Activated naive CD8-positive, alpha-beta T cell treated with anti-CD3 and anti-CD28 coated beads, Interleukin-2, amount 50 U/mL, for 24 hours (primary cell): ENCODE data around the gene MED26.
"Not testable (repeated sequence)": the region's sequence is repeated elsewhere in the genome, so short reads cannot be mapped to it uniquely, and the experiment has no call there.

Experiments
- ATAC-seq: fragments of 150-1000 bp; cut with Tn5 transposase; one replicate; pipeline ENCODE4 v1.10.0; 2021
- DNase-seq: peaks from one replicate; pipeline ENCODE4 v3.0.0; 2021
- H3K27ac Mint-ChIP-seq: one replicate; pipeline ENCODE4 v1.8.0; 2021; ENCODE audit warnings: mild to moderate bottlenecking, mixed read lengths
- H3K27me3 Mint-ChIP-seq: one replicate; pipeline ENCODE4 v1.8.0; 2021; ENCODE audit warnings: mixed read lengths
- H3K36me3 Mint-ChIP-seq: one replicate; pipeline ENCODE4 v1.8.0; 2021; ENCODE audit warnings: low read depth, mixed read lengths
- H3K4me1 Mint-ChIP-seq: one replicate; pipeline ENCODE4 v1.8.0; 2021; ENCODE audit warnings: mixed read lengths
- H3K4me3 Mint-ChIP-seq: one replicate; pipeline ENCODE4 v1.8.0; 2021; ENCODE audit warnings: mild to moderate bottlenecking, moderate library complexity, mixed read lengths
- H3K9me3 Mint-ChIP-seq: one replicate; pipeline ENCODE4 v1.8.0; 2021; ENCODE audit warnings: mixed read lengths

MED26 gene

DNA sequence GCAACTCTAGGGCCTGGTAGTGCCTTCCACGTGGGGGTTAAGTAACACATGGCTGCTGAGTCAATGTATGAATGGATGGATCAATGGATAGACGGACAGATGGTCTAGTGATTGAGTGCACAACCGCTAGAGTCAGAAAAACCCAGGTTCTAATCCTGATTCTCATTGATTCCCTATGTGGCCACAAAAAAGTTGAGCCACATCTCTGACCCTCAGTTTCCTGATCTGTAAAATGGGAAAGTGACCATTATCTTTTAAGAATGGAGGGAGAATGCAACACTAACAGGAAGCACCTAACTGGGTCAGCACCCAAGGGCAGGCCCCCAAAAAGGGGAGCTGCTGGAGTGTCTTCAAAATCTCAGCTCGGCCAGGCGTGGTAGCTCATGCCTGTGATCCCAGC, 29.4 kb upstream of the MED26 start:
- Mint-ChIP-seq H3K36me3 (peaks cover 34% of the 10 kb centered on the region), H3K4me3 (peak overlapping the region; percentile 21), H3K9me3 (no peaks in the 10 kb centered on the region), H3K27me3 (peaks cover 8% of the 10 kb centered on the region), H3K4me1 (peaks cover 35% of the 10 kb centered on the region), H3K27ac (peak overlapping the region; percentile 54)
- DNase-seq: no peak
- no peak for ATAC-seq

DNA sequence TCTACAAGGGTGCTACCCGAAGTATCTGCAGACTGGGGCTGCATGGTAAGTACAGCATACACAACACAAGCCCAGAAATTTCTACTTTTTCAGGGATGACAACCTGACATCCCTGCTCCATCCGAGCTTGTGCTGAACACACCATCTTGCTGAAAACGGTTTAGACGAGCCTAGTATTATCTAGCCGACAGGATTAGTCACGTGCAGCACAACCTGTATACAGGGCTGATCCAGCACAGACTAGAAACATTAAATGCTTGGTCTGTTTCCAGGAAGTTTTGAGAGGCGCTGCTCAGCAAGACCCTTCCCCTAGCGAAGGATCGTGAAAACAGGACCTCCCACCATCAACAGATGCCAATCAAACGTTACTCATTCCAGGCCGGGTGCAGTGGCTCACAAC, 27.7 kb upstream of the MED26 start:
- Mint-ChIP-seq H3K9me3 (no peaks in the 10 kb centered on the region), H3K27ac (no peak overlapping the region), H3K27me3 (no peaks in the 10 kb centered on the region), H3K4me1 (peaks cover 24% of the 10 kb centered on the region), H3K4me3 (no peak overlapping the region), H3K36me3 (peaks cover 48% of the 10 kb centered on the region)
- ATAC-seq (no peak), DNase-seq (no peak)

DNA sequence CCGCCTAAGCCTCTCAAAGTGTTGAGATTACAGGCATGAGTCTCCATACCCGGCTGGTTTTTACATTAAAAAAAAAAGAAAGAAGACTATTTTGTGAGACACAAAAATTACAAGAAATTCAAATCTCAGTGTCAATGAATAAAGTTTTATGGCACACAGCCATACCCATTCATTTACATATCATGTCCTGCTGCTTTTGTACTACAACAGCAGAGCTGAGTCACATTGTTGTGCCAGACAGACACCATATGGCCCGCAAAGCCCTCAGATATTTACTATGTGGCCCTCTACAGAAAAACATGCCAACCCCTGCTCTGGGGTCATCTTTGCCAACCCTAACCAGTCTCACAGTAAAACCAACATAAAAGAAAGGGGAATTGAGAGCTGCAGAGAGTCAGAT, 26.6 kb upstream of the MED26 start:
- Mint-ChIP-seq H3K4me3 (no peak overlapping the region), H3K4me1 (peaks cover 22% of the 10 kb centered on the region), H3K27me3 (no peaks in the 10 kb centered on the region), H3K27ac (no peak overlapping the region), H3K36me3 (peaks cover 52% of the 10 kb centered on the region), H3K9me3 (no peaks in the 10 kb centered on the region)
- DNase-seq: no peak
- no peak for ATAC-seq

DNA sequence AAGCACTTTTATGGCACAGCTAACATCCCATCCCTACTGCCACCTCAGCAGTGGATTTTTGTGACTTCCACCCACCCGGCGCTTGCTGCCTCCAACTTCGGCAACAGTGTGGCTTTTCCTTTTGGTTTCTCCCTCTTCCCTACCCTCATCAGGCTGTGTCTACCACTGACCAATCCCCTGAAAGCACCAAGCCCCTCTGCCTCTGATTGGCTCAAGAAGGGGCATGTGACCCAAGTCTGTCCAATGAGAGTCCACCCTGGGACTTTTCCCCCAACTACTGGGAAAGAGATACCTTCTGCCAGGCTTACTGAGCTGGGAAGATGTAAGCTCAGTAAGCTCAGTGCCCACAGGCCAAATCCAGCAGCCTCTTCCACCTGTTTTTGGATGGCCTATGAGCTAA, 26.1 kb upstream of the MED26 start:
- peaks cover 52% of the 10 kb centered on the region for H3K36me3 Mint-ChIP-seq
- peaks cover 22% of the 10 kb centered on the region for H3K4me1 Mint-ChIP-seq
- no peaks in the 10 kb centered on the region for H3K27me3 Mint-ChIP-seq
- ATAC-seq (no peak), DNase-seq (no peak)
- H3K4me3 Mint-ChIP-seq: no peak overlapping the region
- no peaks in the 10 kb centered on the region for H3K9me3 Mint-ChIP-seq
- H3K27ac Mint-ChIP-seq: no peak overlapping the region

DNA sequence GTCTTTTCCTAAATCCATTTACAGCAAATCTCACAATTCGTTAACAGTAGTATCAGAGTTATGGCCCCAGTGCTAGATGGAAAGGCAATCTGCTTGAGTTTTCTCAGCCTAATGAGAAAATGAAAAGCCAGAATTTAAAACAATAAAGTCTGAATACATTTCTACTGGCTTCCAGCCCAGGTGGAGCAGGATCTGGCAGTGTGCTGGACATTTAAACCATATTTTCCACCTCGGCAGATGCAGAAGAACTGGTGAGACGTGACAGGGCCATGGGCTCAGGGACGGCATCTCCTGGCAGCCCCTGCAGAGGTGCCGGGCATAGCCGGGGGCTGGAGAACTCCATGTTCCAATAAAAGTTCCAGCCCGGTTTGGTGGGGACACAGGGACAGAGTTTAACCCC, 24.9 kb upstream of the MED26 start:
- Mint-ChIP-seq H3K27ac (no peak overlapping the region), H3K4me3 (no peak overlapping the region), H3K27me3 (no peaks in the 10 kb centered on the region), H3K4me1 (peaks cover 10% of the 10 kb centered on the region), H3K9me3 (no peaks in the 10 kb centered on the region), H3K36me3 (peaks cover 52% of the 10 kb centered on the region)
- no peak for ATAC-seq
- DNase-seq: no peak

DNA sequence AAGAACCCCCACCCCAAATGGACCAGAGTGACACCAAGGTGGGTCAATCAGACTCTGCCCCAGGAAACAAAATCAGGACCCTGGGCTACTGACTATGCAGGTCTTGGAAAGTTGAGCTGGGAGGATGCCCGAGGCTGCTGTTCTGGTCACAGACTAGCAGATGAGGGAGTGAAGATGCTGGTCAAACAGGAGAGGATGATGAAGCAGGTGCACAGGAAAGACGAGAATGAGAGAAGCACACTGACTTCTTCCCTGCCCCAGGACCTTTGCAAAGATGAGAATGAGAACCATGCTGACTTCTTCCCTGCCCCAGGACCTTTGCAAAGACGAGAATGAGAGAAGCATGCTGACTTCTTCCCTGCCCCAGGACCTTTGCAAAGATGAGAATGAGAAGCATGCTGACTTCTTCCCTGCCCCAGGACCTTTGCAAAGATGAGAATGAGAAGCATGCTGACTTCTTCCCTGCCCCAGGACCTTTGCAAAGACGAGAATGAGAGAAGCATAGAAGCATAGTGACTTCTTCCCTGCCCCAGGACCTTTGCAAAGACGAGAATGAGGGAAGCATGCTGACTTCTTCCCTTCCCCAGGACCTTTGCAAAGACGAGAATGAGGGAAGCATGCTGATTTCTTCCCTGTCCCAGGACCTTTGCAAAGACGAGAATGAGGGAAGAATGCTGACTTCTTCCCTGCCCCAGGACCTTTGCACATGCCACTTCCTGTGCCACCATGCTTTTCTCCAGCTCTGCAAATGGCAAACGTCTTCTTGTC, 23.6 kb upstream of the MED26 start:
- not testable (repeated sequence) for H3K4me3 Mint-ChIP-seq, H3K4me1 Mint-ChIP-seq, H3K9me3 Mint-ChIP-seq, ATAC-seq, DNase-seq, H3K27me3 Mint-ChIP-seq
- Mint-ChIP-seq H3K27ac (peak overlapping the region; percentile 12), H3K36me3 (peaks cover 51% of the 10 kb centered on the region)

GRCh38 chr19:16650821-16651220, 22.8 kb upstream of the MED26 start:
- no peak overlapping the region for H3K4me3 Mint-ChIP-seq
- no peaks in the 10 kb centered on the region for H3K27me3 Mint-ChIP-seq
- ATAC-seq (no peak), DNase-seq (no peak)
- peak overlapping the region; percentile 12 for H3K27ac Mint-ChIP-seq
- peaks cover 47% of the 10 kb centered on the region for H3K36me3 Mint-ChIP-seq
- H3K4me1 Mint-ChIP-seq: no peaks in the 10 kb centered on the region
- H3K9me3 Mint-ChIP-seq: no peaks in the 10 kb centered on the region

- peaks cover 46% of the 10 kb centered on the region for H3K36me3 Mint-ChIP-seq
- H3K4me3 Mint-ChIP-seq: no peak overlapping the region
- H3K9me3 Mint-ChIP-seq: no peaks in the 10 kb centered on the region
- no peaks in the 10 kb centered on the region for H3K4me1 Mint-ChIP-seq
- ATAC-seq: no peak
- no peak for DNase-seq
- H3K27ac Mint-ChIP-seq: no peak overlapping the region
- H3K27me3 Mint-ChIP-seq: no peaks in the 10 kb centered on the region
Observed at GRCh38 chr19:16649734-16650133, 21.7 kb upstream of the MED26 start.

- no peak for ATAC-seq
- H3K36me3 Mint-ChIP-seq: peaks cover 33% of the 10 kb centered on the region
Observed at GRCh38 chr19:16645140-16645539, 17.1 kb upstream of the MED26 start.

DNA sequence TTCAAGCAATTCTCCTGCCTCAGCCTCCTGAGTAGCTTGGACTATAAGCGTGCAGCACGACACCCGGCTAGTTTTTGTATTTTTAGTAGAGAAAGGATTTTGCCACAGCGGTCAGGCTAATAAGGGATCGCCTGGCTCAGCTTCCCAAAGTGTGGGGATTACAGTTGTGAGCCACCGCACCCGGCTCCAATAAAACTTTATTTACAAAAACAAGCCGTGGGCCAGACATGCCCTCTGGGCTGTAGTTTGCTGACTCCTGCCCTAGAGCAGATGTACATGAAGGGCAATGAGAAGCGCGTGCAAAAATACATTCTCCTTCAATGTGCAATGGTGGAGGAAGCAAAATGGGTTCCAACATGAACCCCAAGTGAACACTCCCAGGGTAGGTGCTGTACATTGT, 13.7 kb upstream of the MED26 start:
- no peak for ATAC-seq

More at GRCh38 chr19:16645140-16645539, 17.1 kb upstream of the MED26 start:
- Mint-ChIP-seq H3K27ac (peak overlapping the region; percentile 15), H3K4me1 (peaks cover 2% of the 10 kb centered on the region), H3K4me3 (no peak overlapping the region), H3K9me3 (no peaks in the 10 kb centered on the region), H3K27me3 (no peaks in the 10 kb centered on the region)
- DNase-seq: no peak

GRCh38 chr19:16640951-16641350, 12.9 kb upstream of the MED26 start:
- H3K4me3 Mint-ChIP-seq: no peak overlapping the region
- H3K27me3 Mint-ChIP-seq: no peaks in the 10 kb centered on the region
- DNase-seq (no peak), ATAC-seq (no peak)
- no peak overlapping the region for H3K27ac Mint-ChIP-seq
- H3K9me3 Mint-ChIP-seq: no peaks in the 10 kb centered on the region
- H3K36me3 Mint-ChIP-seq: peaks cover 42% of the 10 kb centered on the region
- peaks cover 13% of the 10 kb centered on the region for H3K4me1 Mint-ChIP-seq

More for the DNA sequence above, 13.7 kb upstream of the MED26 start:
- Mint-ChIP-seq H3K27me3 (no peaks in the 10 kb centered on the region), H3K9me3 (no peaks in the 10 kb centered on the region), H3K4me3 (no peak overlapping the region), H3K4me1 (peaks cover 13% of the 10 kb centered on the region), H3K36me3 (peaks cover 40% of the 10 kb centered on the region), H3K27ac (no peak overlapping the region)
- DNase-seq: no peak

DNA sequence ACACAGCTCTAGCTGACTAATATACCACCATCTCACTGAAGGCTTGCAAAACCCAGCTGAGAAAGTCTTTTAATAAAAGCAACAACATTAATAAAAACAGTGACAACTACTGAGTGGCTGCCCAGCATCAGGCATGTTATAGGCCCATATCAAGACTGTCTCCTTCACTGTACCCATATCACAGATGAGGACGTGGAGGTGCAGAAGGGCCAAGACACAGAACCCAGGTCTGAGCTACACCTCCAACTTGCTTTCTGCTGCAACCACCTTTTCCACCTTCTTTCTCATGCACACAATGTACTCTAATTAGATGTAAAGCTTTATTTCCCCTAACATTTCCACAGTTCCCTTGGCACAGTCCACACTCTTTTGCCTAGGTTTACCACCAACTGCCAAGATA, 10.7 kb upstream of the MED26 start:
- no peak for ATAC-seq
- Mint-ChIP-seq H3K4me3 (no peak overlapping the region), H3K9me3 (no peaks in the 10 kb centered on the region), H3K4me1 (peaks cover 13% of the 10 kb centered on the region), H3K27ac (peak overlapping the region; percentile 57), H3K36me3 (peaks cover 33% of the 10 kb centered on the region), H3K27me3 (no peaks in the 10 kb centered on the region)
- no peak for DNase-seq

- Mint-ChIP-seq H3K36me3 (peaks cover 27% of the 10 kb centered on the region), H3K27ac (no peak overlapping the region), H3K4me3 (no peak overlapping the region), H3K9me3 (no peaks in the 10 kb centered on the region), H3K4me1 (peaks cover 13% of the 10 kb centered on the region), H3K27me3 (no peaks in the 10 kb centered on the region)
- DNase-seq (no peak), ATAC-seq (no peak)
Observed at GRCh38 chr19:16637535-16637934, 9.5 kb upstream of the MED26 start.

DNA sequence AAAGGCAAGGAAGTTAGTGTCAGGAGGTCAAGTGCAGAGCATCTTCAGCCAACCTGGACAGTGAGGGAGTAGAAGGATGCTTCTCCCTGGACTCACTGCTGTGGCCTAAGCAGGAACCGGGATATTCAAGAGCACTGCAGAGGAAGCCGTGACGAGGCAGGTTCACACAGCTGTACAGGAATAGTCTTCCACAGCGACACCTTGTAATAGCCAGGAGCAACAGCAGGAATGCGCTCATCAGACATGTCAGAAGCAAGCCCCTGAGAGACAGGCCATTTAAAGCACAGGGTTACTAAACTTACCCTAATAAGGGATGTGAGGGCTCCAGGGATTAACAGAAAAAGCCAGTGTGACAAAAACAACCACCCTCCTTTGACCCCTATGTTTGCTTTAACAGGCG, 3.5 kb upstream of the MED26 start:
- peaks cover 15% of the 10 kb centered on the region for H3K4me1 Mint-ChIP-seq
- H3K27ac Mint-ChIP-seq: peak overlapping the region; percentile 22
- H3K27me3 Mint-ChIP-seq: peaks cover 2% of the 10 kb centered on the region
- no peak for ATAC-seq
- H3K36me3 Mint-ChIP-seq: peaks cover 16% of the 10 kb centered on the region
- DNase-seq: no peak
- no peak overlapping the region for H3K4me3 Mint-ChIP-seq
- H3K9me3 Mint-ChIP-seq: no peaks in the 10 kb centered on the region

DNA sequence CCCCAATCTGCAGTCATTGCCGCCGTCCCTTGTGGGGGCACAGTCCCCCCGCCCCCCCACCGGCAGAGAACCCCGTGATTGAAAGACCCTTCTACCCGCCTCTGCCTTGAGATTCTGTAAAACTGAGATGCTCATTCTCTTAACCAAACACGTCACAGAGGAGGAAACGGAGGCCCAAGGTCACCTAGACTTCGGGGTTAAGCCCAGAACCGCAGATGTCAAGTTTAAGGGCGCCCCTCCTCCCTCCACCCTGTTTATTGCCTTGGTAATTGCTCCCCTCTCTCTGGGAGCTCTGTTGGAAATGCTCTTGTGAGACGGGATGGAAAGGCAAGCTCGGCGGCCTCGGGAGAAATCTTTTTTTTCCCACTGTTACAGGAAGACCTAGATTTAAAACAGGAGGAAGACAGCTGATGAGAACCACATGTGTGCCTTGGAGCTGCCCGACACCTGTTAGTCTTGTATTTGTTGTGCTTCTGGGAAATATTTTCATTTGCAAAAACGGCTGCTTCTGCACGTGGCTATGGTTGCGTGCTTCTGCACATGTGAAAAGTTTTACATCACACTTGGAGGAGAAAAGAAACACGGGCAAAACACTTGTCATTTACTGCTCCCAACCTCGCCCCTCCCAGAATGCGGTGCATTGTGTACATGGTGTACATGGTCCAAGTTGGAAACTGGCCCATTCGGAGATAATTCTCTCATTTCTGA, 1.1 kb upstream of the MED26 start:
- H3K4me3 Mint-ChIP-seq: peak overlapping the region; percentile 96
- peak; percentile 7 for DNase-seq
- peak; percentile 12 for ATAC-seq
- H3K27me3 Mint-ChIP-seq: peaks cover 2% of the 10 kb centered on the region
- H3K27ac Mint-ChIP-seq: peak overlapping the region; percentile 98
- peaks cover 28% of the 10 kb centered on the region for H3K36me3 Mint-ChIP-seq
- no peaks in the 10 kb centered on the region for H3K9me3 Mint-ChIP-seq
- peaks cover 35% of the 10 kb centered on the region for H3K4me1 Mint-ChIP-seq
